ENCODE measurements around the gene WNT9A.

Gene WNT9A

GRCh38 chr1:227909188-227909587 lies 38.5 kb downstream of the WNT9A start:
- DNase-seq (ENCODE audit: insufficient read length, low spot score) (no peak), FAIRE-seq (no peak)
- TF ChIP-seq POLR2A (IDR thresholded peaks at IDR 0.05; ENCODE audit: low read depth, low read length) = no peak

- TF ChIP-seq POLR2A (IDR thresholded peaks at IDR 0.05; ENCODE audit: low read depth, low read length) = no peak
- DNase-seq (ENCODE audit: insufficient read length, low spot score) (no peak), FAIRE-seq (no peak)
Observed at GRCh38 chr1:227908359-227908758, 39.4 kb downstream of the WNT9A start.

GRCh38 chr1:227907439-227908015 lies 40.2 kb downstream of the WNT9A start:
- FAIRE-seq (no peak), DNase-seq (ENCODE audit: insufficient read length, low spot score) (no peak)
- TF ChIP-seq POLR2A (IDR thresholded peaks at IDR 0.05; ENCODE audit: low read depth, low read length) = no peak

- TF ChIP-seq POLR2A (IDR thresholded peaks at IDR 0.05; ENCODE audit: low read depth, low read length) = no peak
- FAIRE-seq (no peak), DNase-seq (ENCODE audit: insufficient read length, low spot score) (no peak)
Observed at GRCh38 chr1:227906550-227907071, 41.1 kb downstream of the WNT9A start.

- TF ChIP-seq POLR2A (IDR thresholded peaks at IDR 0.05; ENCODE audit: low read depth, low read length) = no peak
- no peak for DNase-seq (ENCODE audit: insufficient read length, low spot score)
- FAIRE-seq = no peak
Observed at GRCh38 chr1:227905573-227906487, 41.9 kb downstream of the WNT9A start.

- DNase-seq (ENCODE audit: insufficient read length, low spot score) (no peak), FAIRE-seq (no peak)
- no peak for TF ChIP-seq POLR2A (IDR thresholded peaks at IDR 0.05; ENCODE audit: low read depth, low read length)
Observed at GRCh38 chr1:227904541-227905335, 43.0 kb downstream of the WNT9A start.

- no peak for TF ChIP-seq POLR2A (IDR thresholded peaks at IDR 0.05; ENCODE audit: low read depth, low read length)
- FAIRE-seq = no peak
- DNase-seq (ENCODE audit: insufficient read length, low spot score) = no peak
Observed at GRCh38 chr1:227903614-227904501, 43.9 kb downstream of the WNT9A start.

GRCh38 chr1:227903061-227903521 lies 44.6 kb downstream of the WNT9A start:
- no peak for TF ChIP-seq POLR2A (IDR thresholded peaks at IDR 0.05; ENCODE audit: low read depth, low read length)
- FAIRE-seq = no peak
- DNase-seq (ENCODE audit: insufficient read length, low spot score) = no peak

GRCh38 chr1:227902641-227902990 lies 45.1 kb downstream of the WNT9A start:
- DNase-seq (ENCODE audit: insufficient read length, low spot score) (no peak), FAIRE-seq (no peak)
- TF ChIP-seq POLR2A (IDR thresholded peaks at IDR 0.05; ENCODE audit: low read depth, low read length) = no peak

GRCh38 chr1:227901906-227902640 lies 45.7 kb downstream of the WNT9A start:
- no peak for TF ChIP-seq POLR2A (IDR thresholded peaks at IDR 0.05; ENCODE audit: low read depth, low read length)
- DNase-seq (ENCODE audit: insufficient read length, low spot score) (peak; percentile 62), FAIRE-seq (no peak)

- DNase-seq (ENCODE audit: insufficient read length, low spot score) (no peak), FAIRE-seq (no peak)
- no peak for TF ChIP-seq POLR2A (IDR thresholded peaks at IDR 0.05; ENCODE audit: low read depth, low read length)
Observed at GRCh38 chr1:227901239-227901905, 46.4 kb downstream of the WNT9A start.

- no peak for TF ChIP-seq POLR2A (IDR thresholded peaks at IDR 0.05; ENCODE audit: low read depth, low read length)
- FAIRE-seq (no peak), DNase-seq (ENCODE audit: insufficient read length, low spot score) (no peak)
Observed at GRCh38 chr1:227900571-227901051, 47.1 kb downstream of the WNT9A start.

All from H54 (cell line).